ENCODE measurements around the gene G0S2.

- TF ChIP-seq CTCF (IDR thresholded peaks at IDR 0.05) (no peak), POLR2A (IDR thresholded peaks at IDR 0.05) (no peak)
Measured at GRCh38 chr1:209628618-209629299, 46.5 kb upstream of the G0S2 start.
